Smooth muscle cell (in vitro differentiated cells): Measurements from ENCODE around the gene EP400. TPM values are rescaled to one million over a fixed set of nuclear protein-coding genes. Genes with fewer than 3 reads are reported as not detected.
"Not testable (repeated sequence)": the region's sequence is repeated elsewhere in the genome, so short reads cannot be mapped to it uniquely, and the experiment has no call there.

Experiments used
- DNase-seq: peaks from one replicate; lab custom pipeline; 2025; ENCODE audit not compliant: unreplicated experiment; lab: John Stamatoyannopoulos, UW
- H2AFZ ChIP-seq: fragments of 200-600 bp; sonication (generic); 2 replicates; pipeline ENCODE4 v1.6.0; 2016; ENCODE audit warnings: antibody characterized with exemption, low read depth, mild to moderate bottlenecking
- H3F3A ChIP-seq: fragments of 200-600 bp; sonication (generic); 2 replicates; pipeline ENCODE4 v1.6.0; 2017; ENCODE audit warnings: antibody characterized with exemption, low read depth
- H3K27ac ChIP-seq: fragments of 200-600 bp; sonication (generic); 2 replicates; pipeline ENCODE4 v1.5.1; 2016; ENCODE audit warnings: low read depth, mild to moderate bottlenecking
- H3K27me3 ChIP-seq: fragments of 200-600 bp; sonication (generic); 2 replicates; pipeline ENCODE4 v1.6.1; 2016; ENCODE audit warnings: low read depth, mild to moderate bottlenecking
- H3K36me3 ChIP-seq: fragments of 200-600 bp; sonication (generic); 2 replicates; pipeline ENCODE4 v1.5.1; 2016; ENCODE audit warnings: low read depth
- H3K4me1 ChIP-seq: fragments of 200-600 bp; sonication (generic); 2 replicates; pipeline ENCODE4 v1.5.1; 2016; ENCODE audit warnings: low read depth
- H3K4me2 ChIP-seq: fragments of 200-600 bp; sonication (generic); 2 replicates; pipeline ENCODE4 v1.6.0; 2016; ENCODE audit warnings: mild to moderate bottlenecking
- H3K4me3 ChIP-seq: fragments of 200-600 bp; sonication (generic); 2 replicates; pipeline ENCODE4 v1.5.1; 2016; ENCODE audit warnings: mild to moderate bottlenecking
- H3K79me2 ChIP-seq: fragments of 200-600 bp; sonication (generic); 2 replicates; pipeline ENCODE4 v1.6.0; 2016; ENCODE audit warnings: low read depth, mild to moderate bottlenecking
- H3K9ac ChIP-seq: fragments of 200-600 bp; sonication (generic); 2 replicates; pipeline ENCODE4 v1.6.0; 2016; ENCODE audit warnings: low read depth
- H3K9me3 ChIP-seq: fragments of 200-600 bp; sonication (generic); replicated peaks from 2 replicates; pipeline ENCODE4 v1.5.1; 2016; ENCODE audit warnings: low read depth
- H4K20me1 ChIP-seq: fragments of 200-600 bp; sonication (generic); 2 replicates; pipeline ENCODE4 v1.6.0; 2016; ENCODE audit warnings: low read depth
- WGBS: methylation state at CpG from one replicate; pipeline ENCODE4 v1.1.7; 2016; ENCODE audit warnings: low lambda C conversion rate; 5-methylcytosine and 5-hydroxymethylcytosine counted together
- polyA plus RNA-seq: library from polyadenylated mRNA; unstranded; fragments of >200 nt; fragmentation: Nextera tagmentation; extraction: Ambion mirVana; gene quantifications from 2 replicates; pipeline ENCODE4 v1.2.1, GENCODE V29; 2016
- total RNA-seq: library from RNA; depleted of rRNA; stranded (reverse); fragments of >200 nt; gene quantifications from 2 replicates; pipeline ENCODE4 v1.2.3, GENCODE V29; 2014
- TF ChIP-seq, protein P1 (sequence below): fragments of 200-600 bp; sonication (generic); IDR thresholded peaks from 2 replicates; pipeline ENCODE4 v1.5.1; 2017; ENCODE audit warnings: borderline replicate concordance, mild to moderate bottlenecking, antibody characterized with exemption; ENCODE audit not compliant: insufficient read depth, poor library complexity, severe bottlenecking

Gene EP400
- total and polyA plus RNA-seq, 2 experiments from 2014 or later: 6.6 to 13.6 TPM

DNA sequence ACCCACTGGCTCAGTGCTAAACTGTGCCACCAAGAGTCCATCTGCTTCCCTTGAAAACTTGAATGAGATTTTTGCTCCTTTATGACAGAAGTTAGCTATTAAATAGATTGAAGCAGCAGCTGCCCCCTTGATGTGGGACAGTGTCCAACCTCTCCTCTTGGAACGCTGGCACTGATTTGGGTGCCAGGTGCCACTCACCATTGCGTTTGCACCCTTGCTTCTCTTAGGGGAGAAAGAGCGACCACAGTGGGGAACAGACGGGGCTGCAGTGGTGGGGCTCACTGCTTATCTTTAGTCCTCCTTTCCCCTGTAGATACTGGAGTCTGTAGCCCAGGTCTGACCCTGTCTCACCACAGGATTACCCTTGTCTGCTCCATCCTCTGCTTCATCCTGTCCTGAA lies 9.4 kb downstream of the EP400 start:
- Histone ChIP-seq H3K9ac (no peak overlapping the region), H3F3A (no peaks in the 10 kb centered on the region), H3K4me1 (no peaks in the 10 kb centered on the region), H3K9me3 (no peaks in the 10 kb centered on the region), H3K36me3 (no peaks in the 10 kb centered on the region), H3K27ac (peak overlapping the region; percentile 38), H2AFZ (no peak overlapping the region), H3K4me2 (no peak overlapping the region), H4K20me1 (peaks cover 92% of the 10 kb centered on the region), H3K79me2 (peaks cover 87% of the 10 kb centered on the region), H3K27me3 (no peaks in the 10 kb centered on the region), H3K4me3 (no peak overlapping the region)
- 87% methylated on average over 4 of the region's 4 CpGs for WGBS
- TF ChIP-seq, protein P1, sequence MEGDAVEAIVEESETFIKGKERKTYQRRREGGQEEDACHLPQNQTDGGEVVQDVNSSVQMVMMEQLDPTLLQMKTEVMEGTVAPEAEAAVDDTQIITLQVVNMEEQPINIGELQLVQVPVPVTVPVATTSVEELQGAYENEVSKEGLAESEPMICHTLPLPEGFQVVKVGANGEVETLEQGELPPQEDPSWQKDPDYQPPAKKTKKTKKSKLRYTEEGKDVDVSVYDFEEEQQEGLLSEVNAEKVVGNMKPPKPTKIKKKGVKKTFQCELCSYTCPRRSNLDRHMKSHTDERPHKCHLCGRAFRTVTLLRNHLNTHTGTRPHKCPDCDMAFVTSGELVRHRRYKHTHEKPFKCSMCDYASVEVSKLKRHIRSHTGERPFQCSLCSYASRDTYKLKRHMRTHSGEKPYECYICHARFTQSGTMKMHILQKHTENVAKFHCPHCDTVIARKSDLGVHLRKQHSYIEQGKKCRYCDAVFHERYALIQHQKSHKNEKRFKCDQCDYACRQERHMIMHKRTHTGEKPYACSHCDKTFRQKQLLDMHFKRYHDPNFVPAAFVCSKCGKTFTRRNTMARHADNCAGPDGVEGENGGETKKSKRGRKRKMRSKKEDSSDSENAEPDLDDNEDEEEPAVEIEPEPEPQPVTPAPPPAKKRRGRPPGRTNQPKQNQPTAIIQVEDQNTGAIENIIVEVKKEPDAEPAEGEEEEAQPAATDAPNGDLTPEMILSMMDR: no peak
- DNase-seq: no peak

DNA sequence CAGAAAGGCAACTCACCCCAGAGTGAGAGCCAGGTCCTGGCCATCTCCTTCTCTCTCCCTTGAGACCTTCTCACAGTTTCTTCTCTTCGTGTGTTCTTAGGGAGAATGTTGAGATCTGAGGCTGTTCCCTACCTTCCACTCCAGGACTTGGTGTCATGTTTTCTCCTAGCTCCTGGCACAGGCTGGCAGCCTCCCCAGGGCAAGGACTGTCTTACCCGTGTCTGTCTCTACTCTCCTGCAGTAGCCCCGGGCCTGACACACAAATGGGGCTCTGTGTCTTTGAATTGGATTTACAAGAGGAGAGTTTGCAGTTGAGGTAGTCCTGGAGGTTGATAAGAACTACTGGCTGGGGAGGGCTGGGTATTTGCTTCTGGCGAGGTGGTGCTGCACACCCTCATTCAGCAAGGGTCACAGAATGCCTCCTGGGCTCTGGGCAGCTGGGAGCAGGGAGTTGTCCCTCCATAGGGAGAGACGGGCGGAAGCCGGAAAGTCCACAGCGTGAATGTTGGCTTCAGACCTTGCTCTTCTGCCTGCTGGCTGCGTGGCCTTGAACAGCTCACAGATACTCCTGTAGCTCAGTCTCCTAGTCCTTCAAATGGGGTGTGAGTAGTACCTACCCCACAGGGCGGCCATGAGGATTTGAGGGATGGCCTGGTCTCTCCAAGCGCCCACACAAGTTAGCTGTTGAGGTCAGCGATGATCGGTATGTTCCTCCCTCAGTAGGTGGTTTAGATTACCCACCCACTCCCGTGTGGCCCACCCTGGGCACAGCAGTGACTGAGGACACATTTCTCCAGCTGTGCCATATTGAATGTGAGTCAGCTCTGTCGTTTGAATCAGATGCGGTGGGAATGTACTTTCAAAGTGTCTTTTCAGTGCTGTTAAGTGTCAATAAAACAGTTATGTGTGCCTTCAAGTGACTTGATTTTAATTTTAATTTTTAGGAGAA lies 10.2 kb downstream of the EP400 start:
- Histone ChIP-seq H2AFZ (no peak overlapping the region), H3K4me1 (no peaks in the 10 kb centered on the region), H3K79me2 (peaks cover 87% of the 10 kb centered on the region), H3K4me2 (peak overlapping the region; percentile 19), H3K9me3 (no peaks in the 10 kb centered on the region), H3F3A (no peaks in the 10 kb centered on the region), H3K27me3 (no peaks in the 10 kb centered on the region), H3K4me3 (no peak overlapping the region), H3K9ac (no peak overlapping the region), H4K20me1 (peaks cover 92% of the 10 kb centered on the region), H3K27ac (peak overlapping the region; percentile 38), H3K36me3 (no peaks in the 10 kb centered on the region)
- TF ChIP-seq, protein P1: no peak
- DNase-seq: no peak
- WGBS: 63% methylated on average over 16 of the region's 16 CpGs

DNA sequence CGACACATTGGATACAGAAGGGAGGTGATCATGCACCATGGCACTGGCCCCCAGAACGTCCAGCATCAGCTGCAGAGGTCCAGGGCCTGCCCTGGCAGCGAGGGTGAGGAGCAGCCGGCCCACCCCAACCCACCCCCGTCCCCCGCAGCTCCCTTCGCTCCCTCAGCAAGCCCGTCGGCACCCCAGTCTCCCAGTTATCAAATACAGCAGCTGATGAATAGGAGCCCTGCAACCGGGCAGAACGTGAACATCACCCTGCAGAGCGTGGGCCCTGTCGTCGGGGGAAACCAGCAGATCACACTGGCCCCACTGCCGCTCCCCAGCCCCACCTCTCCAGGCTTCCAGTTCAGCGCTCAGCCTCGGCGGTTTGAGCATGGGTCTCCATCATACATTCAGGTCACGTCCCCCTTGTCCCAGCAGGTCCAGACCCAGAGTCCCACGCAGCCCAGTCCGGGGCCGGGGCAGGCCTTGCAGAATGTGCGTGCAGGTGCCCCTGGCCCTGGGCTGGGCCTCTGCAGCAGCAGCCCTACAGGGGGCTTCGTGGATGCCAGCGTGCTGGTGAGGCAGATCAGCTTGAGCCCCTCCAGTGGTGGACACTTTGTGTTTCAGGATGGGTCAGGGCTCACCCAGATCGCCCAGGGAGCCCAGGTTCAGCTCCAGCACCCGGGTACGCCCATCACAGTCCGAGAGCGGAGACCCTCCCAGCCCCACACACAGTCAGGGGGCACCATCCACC lies 11.0 kb downstream of the EP400 start:
- DNase-seq, H3F3A ChIP-seq, H3K27me3 ChIP-seq, H3K9me3 ChIP-seq, H3K4me1 ChIP-seq, H3K36me3 ChIP-seq, H3K4me3 ChIP-seq, H2AFZ ChIP-seq, H3K4me2 ChIP-seq, H3K9ac ChIP-seq: not testable (repeated sequence)
- peaks cover 92% of the 10 kb centered on the region for H4K20me1 ChIP-seq
- 97% methylated on average over 14 of the region's 30 CpGs for WGBS
- H3K27ac ChIP-seq: peak overlapping the region; percentile 38
- peaks cover 87% of the 10 kb centered on the region for H3K79me2 ChIP-seq

DNA sequence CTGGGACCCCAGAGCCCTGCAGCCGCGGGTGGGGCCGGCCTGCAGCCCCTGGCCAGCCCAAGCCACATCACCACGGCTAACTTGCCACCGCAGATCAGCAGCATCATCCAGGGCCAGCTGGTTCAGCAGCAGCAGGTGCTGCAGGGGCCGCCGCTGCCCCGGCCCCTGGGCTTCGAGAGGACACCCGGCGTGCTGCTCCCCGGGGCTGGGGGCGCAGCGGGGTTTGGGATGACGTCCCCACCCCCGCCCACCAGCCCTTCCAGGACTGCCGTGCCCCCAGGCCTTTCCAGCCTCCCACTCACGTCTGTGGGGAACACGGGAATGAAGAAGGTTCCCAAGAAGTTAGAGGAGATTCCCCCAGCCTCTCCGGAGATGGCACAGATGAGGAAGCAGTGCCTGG lies 11.6 kb downstream of the EP400 start:
- H3K27me3 ChIP-seq, H3K4me1 ChIP-seq, H3K9ac ChIP-seq, H3K36me3 ChIP-seq, H3K9me3 ChIP-seq, H3K4me3 ChIP-seq, H3F3A ChIP-seq, H3K4me2 ChIP-seq, H3K27ac ChIP-seq, H2AFZ ChIP-seq, DNase-seq: not testable (repeated sequence)
- 97% methylated on average over 14 of the region's 20 CpGs for WGBS
- peaks cover 87% of the 10 kb centered on the region for H3K79me2 ChIP-seq
- peaks cover 92% of the 10 kb centered on the region for H4K20me1 ChIP-seq
